B cell (primary cell): ENCODE data around the gene LPGAT1.

ENCODE experiments used
- CTCF ChIP-seq: fragments of 200-600 bp; IDR thresholded peaks from one replicate; pipeline ENCODE4 v1.8.0; 2022; ENCODE audit warnings: antibody characterized with exemption, mild to moderate bottlenecking
- EZH2 ChIP-seq: IDR thresholded peaks from 2 replicates; pipeline ENCODE4 v1.6.1; 2012; ENCODE audit warnings: borderline replicate concordance, low read depth, mild to moderate bottlenecking, moderate library complexity, low read length; ENCODE audit not compliant: insufficient read depth, poor library complexity, severe bottlenecking

- no peak for TF ChIP-seq CTCF
- no peak for TF ChIP-seq EZH2
Observed at GRCh38 chr1:211737115-211738035, 93.2 kb downstream of the LPGAT1 start.
